Aorta (tissue), 5 donors: ENCODE data around the gene APOB. TPM values are rescaled to one million over a fixed set of nuclear protein-coding genes. Genes with fewer than 3 reads are reported as not detected.

ENCODE experiments used
- ATAC-seq: fragments of 200-7000 bp; cut with Tn5 transposase; one replicate; pipeline ENCODE4 v1.9.1; 2022; ENCODE audit warnings: moderate library complexity; ENCODE audit not compliant: low FRiP score
- DNase-seq, 2 donors: peaks; one replicate each; pipeline ENCODE4 v3.0.0-alpha.2; 2020
- H3K27ac ChIP-seq, 2 donors: one replicate each; pipeline ENCODE4 v1.5.1; 2013; ENCODE audit warnings: low read length in 2 of 2, mild to moderate bottlenecking in 2 of 2, moderate library complexity in 2 of 2, control low read depth in 1 of 2, inconsistent platforms in 1 of 2, low read depth in 1 of 2
- H3K27me3 ChIP-seq, 2 donors: one replicate each; pipeline ENCODE4 v1.6.1; 2013; ENCODE audit warnings: control low read depth in 1 of 2, low read length in 1 of 2, mild to moderate bottlenecking in 1 of 2, moderate library complexity in 1 of 2; ENCODE audit not compliant: insufficient read depth in 2 of 2, control insufficient read depth in 1 of 2
- H3K36me3 ChIP-seq, 2 donors: one replicate each; pipeline ENCODE4 v1.6.1; 2013; ENCODE audit warnings: control low read depth in 1 of 2, low read length in 1 of 2, mild to moderate bottlenecking in 1 of 2; ENCODE audit not compliant: insufficient read depth in 2 of 2, control insufficient read depth in 1 of 2
- H3K4me1 ChIP-seq, 2 donors: one replicate each; pipeline ENCODE4 v1.6.1; 2013; ENCODE audit warnings: low read length in 2 of 2, control low read depth in 1 of 2, mild to moderate bottlenecking in 1 of 2, moderate library complexity in 1 of 2; ENCODE audit not compliant: insufficient read depth in 2 of 2, control insufficient read depth in 1 of 2
- H3K4me3 ChIP-seq, 2 donors: one replicate each; pipeline ENCODE4 v1.5.1; 2013; ENCODE audit warnings: low read length in 2 of 2, control low read depth in 1 of 2, mild to moderate bottlenecking in 1 of 2
- H3K9me3 ChIP-seq: one replicate; pipeline ENCODE4 v1.6.1; 2013; ENCODE audit warnings: mild to moderate bottlenecking, low read length; ENCODE audit not compliant: control insufficient read depth
- WGBS, 2 donors: extraction: QIAGEN DNeasy Blood & Tissue Kit; methylation state at CpG; one replicate each; pipeline ENCODE4 v1.1.7; 2013; 5-methylcytosine and 5-hydroxymethylcytosine counted together
- intact Hi-C, 2 donors: fragments of 100-400 bp; cut with DNase I; formaldehyde crosslinking; loops; one replicate each; pipeline versions ENCODE4 v1.14.2 to v1.15.0; 2022
- long read RNA-seq, 2 donors: library from polyadenylated mRNA; unstranded; transcript quantifications; one replicate each; pipeline ENCODE4 v2.0.0, GENCODE V29; 2020 to 2021
- polyA plus RNA-seq, 2 donors: library from polyadenylated mRNA; stranded (reverse); fragments of 200-250 nt; gene quantifications; one replicate each; pipeline ENCODE4 v1.2.3, GENCODE V29; 2013
- total RNA-seq, 2 donors: library from RNA; stranded (reverse); fragmentation: NEBNext Ultra II Directional; extraction: Animal tissue kit (Norgen Biotek cat#: 25700); gene quantifications; one replicate each; pipeline ENCODE4 v1.2.1, GENCODE V29; 2021
- donor health status: healthy with polysubstance abuse.
- donor health status: Bipolar disorder and iron deficiency.
- donor health status: DM: no; HTN: no; CAD: no.
- donor health status: DM: no; HTN: no; CAD: no.
- donor health status: DM: yes; HTN: yes; CAD: no.

Gene APOB, protein sequence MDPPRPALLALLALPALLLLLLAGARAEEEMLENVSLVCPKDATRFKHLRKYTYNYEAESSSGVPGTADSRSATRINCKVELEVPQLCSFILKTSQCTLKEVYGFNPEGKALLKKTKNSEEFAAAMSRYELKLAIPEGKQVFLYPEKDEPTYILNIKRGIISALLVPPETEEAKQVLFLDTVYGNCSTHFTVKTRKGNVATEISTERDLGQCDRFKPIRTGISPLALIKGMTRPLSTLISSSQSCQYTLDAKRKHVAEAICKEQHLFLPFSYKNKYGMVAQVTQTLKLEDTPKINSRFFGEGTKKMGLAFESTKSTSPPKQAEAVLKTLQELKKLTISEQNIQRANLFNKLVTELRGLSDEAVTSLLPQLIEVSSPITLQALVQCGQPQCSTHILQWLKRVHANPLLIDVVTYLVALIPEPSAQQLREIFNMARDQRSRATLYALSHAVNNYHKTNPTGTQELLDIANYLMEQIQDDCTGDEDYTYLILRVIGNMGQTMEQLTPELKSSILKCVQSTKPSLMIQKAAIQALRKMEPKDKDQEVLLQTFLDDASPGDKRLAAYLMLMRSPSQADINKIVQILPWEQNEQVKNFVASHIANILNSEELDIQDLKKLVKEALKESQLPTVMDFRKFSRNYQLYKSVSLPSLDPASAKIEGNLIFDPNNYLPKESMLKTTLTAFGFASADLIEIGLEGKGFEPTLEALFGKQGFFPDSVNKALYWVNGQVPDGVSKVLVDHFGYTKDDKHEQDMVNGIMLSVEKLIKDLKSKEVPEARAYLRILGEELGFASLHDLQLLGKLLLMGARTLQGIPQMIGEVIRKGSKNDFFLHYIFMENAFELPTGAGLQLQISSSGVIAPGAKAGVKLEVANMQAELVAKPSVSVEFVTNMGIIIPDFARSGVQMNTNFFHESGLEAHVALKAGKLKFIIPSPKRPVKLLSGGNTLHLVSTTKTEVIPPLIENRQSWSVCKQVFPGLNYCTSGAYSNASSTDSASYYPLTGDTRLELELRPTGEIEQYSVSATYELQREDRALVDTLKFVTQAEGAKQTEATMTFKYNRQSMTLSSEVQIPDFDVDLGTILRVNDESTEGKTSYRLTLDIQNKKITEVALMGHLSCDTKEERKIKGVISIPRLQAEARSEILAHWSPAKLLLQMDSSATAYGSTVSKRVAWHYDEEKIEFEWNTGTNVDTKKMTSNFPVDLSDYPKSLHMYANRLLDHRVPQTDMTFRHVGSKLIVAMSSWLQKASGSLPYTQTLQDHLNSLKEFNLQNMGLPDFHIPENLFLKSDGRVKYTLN (N-terminal part only)
- total RNA-seq (1 to 10 TPM; 4.7 to 5.9 TPM), polyA plus RNA-seq (1 to 10 TPM in 1 of 2 donors, under 1 TPM in 1; 0.38 to 8.8 TPM)
- long read RNA-seq, donor 1, partial matches to known transcripts = 1 of 1 reads
- long read RNA-seq, donor 1, other reads (novel, unspliced or antisense) = 0 of 1 reads
- long read RNA-seq, donor 2, partial matches to known transcripts = 3 of 3 reads
- long read RNA-seq, donor 2, other reads (novel, unspliced or antisense) = 0 of 3 reads

DNA sequence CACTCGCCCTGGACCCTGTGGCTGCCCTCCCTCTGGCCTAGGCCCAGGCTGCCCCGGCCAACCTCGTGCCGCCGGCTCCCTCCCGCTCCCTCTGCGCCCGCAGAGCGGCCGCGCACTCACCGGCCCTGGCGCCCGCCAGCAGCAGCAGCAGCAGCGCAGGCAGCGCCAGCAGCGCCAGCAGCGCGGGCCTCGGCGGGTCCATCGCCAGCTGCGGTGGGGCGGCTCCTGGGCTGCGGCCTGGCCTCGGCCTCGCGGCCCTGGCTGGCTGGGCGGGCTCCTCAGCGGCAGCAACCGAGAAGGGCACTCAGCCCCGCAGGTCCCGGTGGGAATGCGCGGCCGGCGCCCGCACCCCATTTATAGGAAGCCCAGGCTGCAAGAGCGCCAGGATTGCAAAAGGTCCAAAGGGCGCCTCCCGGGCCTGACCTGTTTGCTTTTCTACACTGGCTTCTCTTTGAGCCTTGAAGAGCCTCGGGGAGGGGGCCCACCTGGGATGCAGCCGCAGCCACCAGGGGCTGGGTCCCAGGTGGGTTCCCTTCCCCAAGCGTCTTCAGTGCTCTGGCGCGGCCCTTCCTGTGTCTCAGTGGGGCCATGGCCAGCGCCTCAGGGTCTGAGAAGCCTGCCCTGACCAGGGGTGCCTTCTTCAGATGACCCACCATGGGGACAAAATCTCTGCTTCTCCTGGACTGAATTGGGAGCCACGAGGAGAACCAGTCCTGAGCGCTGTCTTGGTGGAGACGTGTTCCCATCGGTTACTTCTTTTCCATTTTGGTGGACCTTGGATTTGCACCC is at the start of gene APOB:
Gene APOB, minus strand, starts transcription at position 330 of the 789 bp plus-strand sequence. Its CDS starts 128 bp downstream, at position 202.
- intact Hi-C loops = loop anchor here (1.0 to 10.0 kb wide), 5 partner anchors 74 to 382 kb away; no protein-coding TSS in a partner anchor
- no peak within 1 kb of the TSS for H3K4me3 ChIP-seq

DNA sequence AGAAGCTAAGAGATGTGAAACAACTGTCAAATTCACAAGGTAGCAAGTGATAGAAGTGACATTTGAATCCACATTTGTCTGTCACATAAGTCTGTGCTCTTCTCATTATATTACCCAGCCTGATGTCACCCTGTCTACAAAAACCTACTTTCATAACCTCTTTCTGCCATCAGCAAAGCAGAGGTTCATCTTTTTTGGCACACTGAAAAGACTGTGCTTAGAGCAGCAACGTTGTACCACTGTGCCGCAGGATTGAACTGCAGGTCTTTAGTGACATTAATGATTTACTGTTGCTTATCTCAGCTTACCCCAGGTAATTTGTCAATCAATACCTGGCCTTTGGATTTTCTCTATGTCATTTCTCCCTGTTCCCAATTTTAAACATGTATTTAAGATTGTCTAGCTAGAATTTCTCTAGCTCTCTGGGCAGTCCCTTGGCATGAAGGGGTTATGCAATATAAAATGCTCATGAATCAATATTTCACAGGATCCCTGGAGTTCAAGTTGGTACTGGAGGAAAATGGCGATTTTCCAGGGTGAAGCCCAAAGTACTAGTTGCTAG is 48.5 kb upstream of the APOB start:
- Histone ChIP-seq H3K9me3 (no peaks in the 10 kb centered on the region), H3K36me3 (no peaks in the 10 kb centered on the region), H3K4me1 (no peaks in the 10 kb centered on the region), H3K27me3 (no peaks in the 10 kb centered on the region), H3K4me3 (no peak overlapping the region), H3K27ac (no peak overlapping the region)
- DNase-seq = no peak
- 59 to 63% methylated on average over 3 of the region's 3 CpGs for WGBS, 2 donors
- no peak for ATAC-seq
- intact Hi-C loops = no loop called here

More for the DNA sequence above, at the start of gene APOB:
- Histone ChIP-seq H3K27ac (peak within 1 kb of the TSS; percentile 31 to 61), H3K4me1 (peaks cover 0 to 2% of the 10 kb centered on the region in 2 donors), H3K27me3 (no peaks in the 10 kb centered on the region), H3K36me3 (no peaks in the 10 kb centered on the region), H3K9me3 (no peaks in the 10 kb centered on the region)
- ATAC-seq (peak; percentile 64), DNase-seq (peak; percentile 54 to 78)
- WGBS, 2 donors = 23 to 25% methylated on average over 47 to 51 of the region's 51 CpGs

DNA sequence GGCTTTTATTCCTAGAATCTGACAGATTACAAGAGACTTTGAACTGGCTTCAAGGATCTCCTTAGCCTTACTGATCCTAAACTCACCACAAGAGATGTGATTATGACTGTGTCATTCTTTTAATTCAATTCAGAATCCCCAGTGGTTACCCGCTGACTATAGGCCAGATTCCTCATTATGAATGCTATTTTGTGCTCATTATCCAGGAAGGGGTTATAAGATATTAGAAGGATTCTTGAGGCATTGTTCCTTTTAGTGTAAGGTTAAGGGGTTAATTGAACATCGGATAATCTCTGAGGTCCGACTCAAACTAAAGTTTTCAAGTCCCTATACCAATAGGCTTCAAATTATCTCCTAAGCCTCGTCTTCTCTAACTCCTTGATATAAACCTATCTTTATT is 40.5 kb upstream of the APOB start:
- DNase-seq (no peak), ATAC-seq (no peak)
- Histone ChIP-seq H3K27me3 (no peaks in the 10 kb centered on the region), H3K4me1 (no peaks in the 10 kb centered on the region), H3K27ac (no peak overlapping the region), H3K4me3 (no peak overlapping the region), H3K9me3 (no peaks in the 10 kb centered on the region), H3K36me3 (no peaks in the 10 kb centered on the region)
- 76 to 78% methylated on average over 4 of the region's 4 CpGs for WGBS, 2 donors
- intact Hi-C loops = no loop called here

DNA sequence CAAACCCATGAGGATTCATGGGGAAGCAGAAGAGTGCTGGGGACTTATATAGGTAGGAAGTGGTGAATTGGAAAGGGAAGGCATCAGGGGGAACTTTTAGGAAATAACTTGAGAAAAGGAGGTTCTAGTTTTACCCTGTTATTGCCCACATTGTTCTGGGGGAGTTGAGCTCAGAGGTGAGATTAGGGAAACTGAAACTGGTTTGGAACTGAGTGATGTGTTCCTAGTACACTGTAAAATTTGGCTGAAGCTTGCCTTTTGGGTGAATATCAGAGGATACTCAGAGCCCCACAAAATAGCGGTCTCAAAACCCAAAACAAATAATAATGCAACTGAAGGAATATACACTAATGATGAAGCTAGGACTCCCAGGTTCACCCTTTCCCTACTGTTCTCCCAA is 39.6 kb upstream of the APOB start:
- no peak for DNase-seq
- Histone ChIP-seq H3K27me3 (no peaks in the 10 kb centered on the region), H3K4me3 (no peak overlapping the region), H3K27ac (no peak overlapping the region), H3K9me3 (no peaks in the 10 kb centered on the region), H3K36me3 (no peaks in the 10 kb centered on the region), H3K4me1 (no peaks in the 10 kb centered on the region)
- WGBS, 2 donors = 86 to 90% methylated on average over 1 of the region's 1 CpG
- intact Hi-C loops = no loop called here
- no peak for ATAC-seq

DNA sequence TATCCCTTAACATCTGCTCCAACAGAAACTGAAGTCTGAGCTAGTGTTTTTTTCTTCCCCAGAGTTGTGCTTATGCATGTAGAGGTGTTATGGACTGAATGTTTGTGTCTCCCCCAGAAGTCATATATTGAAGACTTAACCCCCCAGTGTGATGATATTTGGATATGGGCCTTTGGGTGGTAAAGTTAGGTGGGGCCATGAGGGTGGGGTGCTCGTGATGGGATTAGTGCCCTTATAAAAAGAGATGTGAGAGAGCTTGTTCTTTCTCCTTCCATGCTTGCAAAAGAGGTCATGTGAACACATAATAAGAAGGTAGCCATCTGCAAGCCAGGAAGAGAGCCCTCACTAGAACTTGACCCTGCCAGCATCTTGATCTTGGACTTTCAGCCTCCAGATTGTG is 34.4 kb upstream of the APOB start:
- no peak for ATAC-seq

DNA sequence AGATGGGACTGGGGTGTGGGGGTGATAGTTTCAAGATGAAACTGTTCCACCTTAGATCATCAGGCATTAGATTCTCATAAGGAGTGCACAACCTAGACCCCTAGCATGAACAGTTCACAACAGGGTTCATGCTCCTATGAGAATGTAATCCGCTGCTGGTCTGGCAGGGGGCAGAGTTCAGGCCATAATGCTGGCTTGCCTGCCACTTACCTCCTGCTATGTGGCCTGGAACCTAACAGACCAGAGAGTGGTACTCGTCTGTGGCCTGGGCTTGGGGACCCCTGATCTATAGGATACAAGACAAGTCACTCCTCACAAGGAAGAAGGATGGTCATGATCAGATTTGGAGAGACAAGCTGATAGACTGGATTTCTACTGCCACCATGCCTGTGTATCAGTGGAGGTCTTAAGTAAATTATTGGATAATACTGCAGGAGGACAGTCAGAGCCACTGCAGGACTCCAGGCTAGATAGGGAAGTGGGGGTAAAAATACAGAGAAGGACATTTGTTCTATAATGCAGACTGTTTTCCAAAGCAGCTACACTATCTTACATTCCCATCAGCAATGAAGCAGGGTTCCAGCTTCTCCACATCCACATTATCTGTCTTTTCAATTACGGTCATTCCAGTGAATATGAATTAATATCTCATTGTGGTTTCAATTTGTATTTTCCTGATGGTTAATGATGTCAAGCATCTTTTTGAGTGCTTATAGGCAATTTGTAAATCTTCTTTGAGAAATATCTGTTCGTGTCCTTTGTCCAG is 28.8 kb upstream of the APOB start:
- intact Hi-C loops = no loop called here
- Histone ChIP-seq H3K36me3 (no peaks in the 10 kb centered on the region), H3K9me3 (no peaks in the 10 kb centered on the region), H3K4me1 (no peaks in the 10 kb centered on the region), H3K27ac (no peak overlapping the region), H3K27me3 (no peaks in the 10 kb centered on the region), H3K4me3 (no peak overlapping the region)
- ATAC-seq (no peak), DNase-seq (no peak)
- 82 to 85% methylated on average over 4 of the region's 4 CpGs for WGBS, 2 donors

More for the DNA sequence above, 34.4 kb upstream of the APOB start:
- Histone ChIP-seq H3K4me3 (no peak overlapping the region), H3K27ac (no peak overlapping the region), H3K27me3 (no peaks in the 10 kb centered on the region), H3K9me3 (no peaks in the 10 kb centered on the region), H3K4me1 (no peaks in the 10 kb centered on the region), H3K36me3 (no peaks in the 10 kb centered on the region)
- intact Hi-C loops = no loop called here
- DNase-seq = no peak
- WGBS, 2 donors = 44 to 66% methylated on average over 1 of the region's 1 CpG
